Measurements from ENCODE around the gene ZNF391. TPM values are rescaled to one million over a fixed set of nuclear protein-coding genes. Genes with fewer than 3 reads are reported as not detected.
"Not testable (repeated sequence)": the region's sequence is repeated elsewhere in the genome, so short reads cannot be mapped to it uniquely, and the experiment has no call there.

ZNF391 gene
- 1.9 TPM for polyA plus RNA-seq (2013, experiment 1 of 2; ENCODE audit: insufficient read length)
- polyA plus RNA-seq (2013, experiment 2 of 2; ENCODE audit: insufficient read length) = 2.0 TPM

GRCh38 chr6:27388293-27389197, at the start of gene ZNF391:
TSS of gene ZNF391 (plus strand) at chr6:27388759. CDS start at chr6:27400371, 11,612 bp downstream.
- peak; percentile 86 for DNase-seq

- DNase-seq = no peak
These were observed 35.7 kb upstream of the ZNF391 start for GRCh38 chr6:27352850-27353249.

GRCh38 chr6:27358786-27359185, 29.8 kb upstream of the ZNF391 start:
- no peak for DNase-seq

DNA sequence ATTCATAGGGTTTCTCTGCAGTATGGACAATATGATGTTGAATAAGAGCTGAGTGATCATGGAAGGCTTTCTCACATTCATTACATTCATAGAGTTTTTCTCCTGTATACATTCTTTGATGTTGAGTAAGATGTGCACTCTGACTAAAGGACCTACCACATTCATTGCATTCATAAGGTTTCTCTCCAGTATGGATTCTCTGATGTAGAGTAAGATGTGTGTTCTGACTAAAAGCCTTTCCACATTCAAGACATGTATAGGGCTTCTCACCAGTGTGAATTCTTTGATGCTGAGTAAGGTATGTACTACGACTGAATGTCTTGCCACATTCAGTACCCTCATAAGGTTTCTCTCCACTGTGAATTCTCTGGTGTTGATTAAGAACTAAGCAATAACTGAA, 29.3 kb upstream of the ZNF391 start:
- DNase-seq = no peak

GRCh38 chr6:27368202-27368601, 20.4 kb upstream of the ZNF391 start:
- no peak for DNase-seq

DNA sequence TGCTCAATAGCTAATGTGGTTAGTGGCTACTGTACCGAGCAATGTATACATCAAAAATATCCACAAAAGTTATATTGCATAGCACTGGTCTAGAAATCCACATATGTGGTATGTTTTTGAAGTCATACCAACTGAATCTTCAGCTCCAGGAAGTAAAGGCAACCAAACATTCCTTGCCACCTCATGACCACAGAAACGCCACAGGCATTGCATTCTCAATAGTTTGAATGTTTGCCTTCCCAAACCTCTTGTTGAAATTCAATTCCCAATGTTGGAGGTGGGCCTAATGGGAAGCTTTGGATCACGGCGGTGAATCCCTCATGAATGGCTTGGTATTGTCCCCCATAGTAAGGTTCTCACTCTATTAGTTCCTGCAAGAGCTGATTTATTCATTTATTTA, 18.2 kb upstream of the ZNF391 start:
- no peak for DNase-seq

DNA sequence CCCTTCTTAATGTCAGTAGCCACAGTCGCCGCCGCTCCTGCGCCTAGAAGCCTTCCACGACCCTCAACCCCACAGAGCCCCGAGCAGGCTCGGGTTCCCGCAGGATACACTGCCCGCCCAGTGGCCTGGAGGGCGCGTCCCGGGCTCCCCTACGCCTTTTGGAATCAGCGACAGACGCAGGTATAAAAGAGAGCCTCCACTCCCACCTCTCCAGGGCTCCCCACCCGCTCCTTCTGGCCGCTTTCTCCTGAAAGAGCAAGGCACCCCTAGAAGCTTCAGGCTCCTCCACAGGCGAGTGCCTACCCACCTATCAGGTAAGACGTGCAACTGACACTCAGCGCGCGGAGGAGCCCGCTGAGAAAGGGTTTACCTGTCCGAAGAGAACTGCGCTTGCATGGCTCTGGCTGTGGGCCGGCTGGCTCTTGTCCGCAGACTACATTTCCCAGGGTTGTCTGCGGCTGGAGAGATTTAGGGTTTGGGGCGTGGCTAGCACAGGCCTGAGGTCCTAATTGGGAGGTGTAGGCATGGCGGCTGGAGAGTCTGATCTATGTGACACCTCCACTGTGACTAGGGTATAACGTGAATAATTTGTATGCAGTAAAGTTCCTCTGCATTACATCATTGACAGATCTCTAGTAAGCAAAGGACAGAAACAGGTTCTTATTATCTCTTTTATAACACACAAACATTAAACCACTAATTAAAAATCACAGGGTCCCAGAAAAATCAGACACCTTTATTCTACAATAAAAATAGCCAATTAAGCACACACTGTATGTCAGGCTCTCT, 13.5 kb upstream of the ZNF391 start:
- peak; percentile 60 for DNase-seq

GRCh38 chr6:27375613-27376079, 12.9 kb upstream of the ZNF391 start:
- no peak for DNase-seq

- DNase-seq = not testable (repeated sequence)
These were observed 10.2 kb upstream of the ZNF391 start for GRCh38 chr6:27378406-27378805.

DNA sequence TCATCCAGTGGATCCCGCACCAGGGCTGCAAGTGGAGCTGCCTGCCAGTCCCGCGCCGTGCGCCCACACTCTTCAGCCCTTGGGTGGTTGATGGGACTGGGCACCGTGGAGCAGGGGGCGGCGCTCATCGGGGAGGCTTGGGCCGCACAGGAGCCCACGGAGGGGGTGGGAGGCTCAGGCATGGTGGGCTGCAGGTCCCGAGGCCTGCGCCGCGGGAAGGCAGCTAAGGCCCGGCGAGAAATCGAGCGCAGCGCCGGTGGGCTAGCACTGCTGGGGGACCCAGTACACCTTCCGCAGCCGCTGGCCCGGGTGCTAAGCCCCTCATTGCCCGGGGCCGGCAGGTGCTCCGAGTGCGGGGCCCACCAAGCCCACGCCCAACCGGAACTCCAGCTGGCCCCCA, 7.6 kb upstream of the ZNF391 start:
- DNase-seq = not testable (repeated sequence)

GRCh38 chr6:27383011-27383410, 5.5 kb upstream of the ZNF391 start:
- no peak for DNase-seq

- no peak for DNase-seq
These were observed 5.1 kb upstream of the ZNF391 start for GRCh38 chr6:27383481-27383880.

DNA sequence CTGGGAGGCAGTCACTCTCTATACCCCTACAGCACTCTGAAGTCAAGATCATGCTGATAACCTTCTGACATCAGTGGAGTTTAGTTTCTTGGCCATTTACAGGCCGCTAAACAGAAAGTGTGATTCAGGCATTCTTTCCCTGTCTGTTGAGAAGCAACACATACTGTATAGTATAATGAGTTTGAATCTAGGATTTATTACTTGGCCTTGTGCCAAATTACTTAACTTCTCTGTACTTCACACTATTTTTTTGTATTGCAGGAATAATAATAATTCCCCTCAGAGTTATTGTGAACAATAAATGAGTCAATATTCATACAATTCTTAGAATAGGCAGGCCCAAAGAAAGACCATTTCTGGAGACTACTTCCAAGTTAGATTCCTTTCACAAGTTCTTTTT, 4.1 kb downstream of the ZNF391 start:
- no peak for DNase-seq

- DNase-seq = no peak
These were observed 5.5 kb downstream of the ZNF391 start for GRCh38 chr6:27394073-27394472.

GRCh38 chr6:27400877-27401642, 12.5 kb downstream of the ZNF391 start:
- no peak for DNase-seq

GRCh38 chr6:27406085-27406484, 17.5 kb downstream of the ZNF391 start:
- DNase-seq = no peak

- DNase-seq = no peak
These were observed 18.7 kb downstream of the ZNF391 start for GRCh38 chr6:27407153-27407814.

DNA sequence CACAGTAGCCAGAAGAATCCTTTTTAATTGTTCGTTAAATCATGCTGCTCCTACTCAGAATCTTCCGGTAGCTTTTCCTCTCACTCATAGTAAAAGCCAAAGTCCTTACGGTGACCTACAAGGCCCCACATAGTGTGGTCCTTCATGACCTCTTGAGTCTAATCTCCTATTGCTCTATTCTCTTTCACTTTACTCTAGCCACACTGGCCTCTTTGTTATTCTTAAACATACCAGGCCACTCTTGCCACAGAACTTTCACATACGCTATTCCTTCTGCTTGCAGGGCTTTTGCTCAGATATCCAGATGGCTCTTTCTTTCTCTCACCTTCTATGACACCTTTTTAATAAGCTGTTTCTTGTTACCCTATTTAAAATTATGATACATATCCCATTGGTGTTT, 25.7 kb downstream of the ZNF391 start:
- no peak for DNase-seq

DNA sequence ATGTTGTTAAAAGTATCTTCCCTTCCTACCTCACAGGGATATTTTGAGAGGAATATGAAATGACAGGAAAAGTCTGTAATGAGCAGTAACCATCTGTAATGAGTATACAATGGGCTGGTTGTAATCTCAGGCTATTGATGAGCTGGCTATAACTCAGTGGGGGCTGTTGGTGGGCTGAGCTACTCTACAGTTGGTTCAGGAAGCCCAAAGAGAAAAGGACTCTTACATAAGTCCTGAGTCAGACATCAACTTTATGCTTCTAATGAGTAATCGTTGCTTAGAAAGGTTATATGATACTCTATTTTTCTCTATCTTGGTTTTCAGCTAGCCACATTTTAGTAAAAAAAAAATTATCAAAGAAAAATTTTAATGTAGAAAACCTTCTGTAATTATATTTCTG, 26.4 kb downstream of the ZNF391 start:
- no peak for DNase-seq

DNA sequence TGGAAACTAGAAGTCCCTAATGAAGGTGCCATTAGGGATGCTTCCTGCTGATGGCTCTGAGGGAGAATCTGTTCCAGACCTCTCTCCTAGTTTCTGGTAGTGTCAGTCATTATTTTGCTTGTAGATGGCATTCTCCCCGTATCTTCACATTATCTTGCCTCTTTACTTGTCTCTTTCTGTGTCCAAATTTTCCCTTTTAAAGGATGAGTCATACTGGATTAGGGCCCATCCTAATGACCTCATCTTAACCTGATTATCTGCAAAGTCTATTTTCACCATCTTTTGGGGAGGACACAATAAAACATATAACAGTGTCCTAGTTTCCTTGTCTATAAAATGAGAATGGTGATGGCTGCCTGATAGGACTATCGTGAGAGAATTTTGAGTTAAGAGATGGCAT, 27.3 kb downstream of the ZNF391 start:
- DNase-seq = no peak

DNA sequence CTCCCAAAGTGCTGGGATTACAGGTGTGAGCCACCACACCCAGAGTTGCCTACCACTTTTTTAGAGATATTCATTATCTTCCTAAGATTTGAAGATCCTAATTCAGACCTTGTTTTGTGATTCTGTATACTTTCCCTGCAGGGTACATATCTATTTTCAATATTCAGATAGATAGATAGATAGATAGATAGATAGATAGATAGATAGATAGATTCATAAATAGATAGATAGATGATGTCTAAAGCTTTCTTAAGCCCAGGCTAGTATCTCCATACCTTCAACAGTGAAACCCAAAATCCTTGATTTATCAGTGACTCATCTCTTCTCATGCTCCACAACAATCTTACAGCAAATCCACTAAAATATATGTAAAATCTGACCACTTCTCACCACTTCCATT, 30.8 kb downstream of the ZNF391 start:
- no peak for DNase-seq

Data from fibroblast of skin of scalp (primary cell).